Endothelial cell (in vitro differentiated cells): ENCODE measurements around the gene ZNF614. TPM values are rescaled to one million over a fixed set of nuclear protein-coding genes. Genes with fewer than 3 reads are reported as not detected.
"Not testable (repeated sequence)": the region's sequence is repeated elsewhere in the genome, so short reads cannot be mapped to it uniquely, and the experiment has no call there.

Experiments
- DNase-seq: peaks from one replicate; pipeline ENCODE4 v3.0.0; 2021; ENCODE audit warnings: low spot score
- H3K27ac Mint-ChIP-seq: one replicate; pipeline ENCODE4 v1.8.0; 2021; ENCODE audit warnings: mixed read lengths, inconsistent platforms; ENCODE audit not compliant: unreplicated experiment
- H3K27me3 Mint-ChIP-seq: one replicate; pipeline ENCODE4 v1.8.0; 2021; ENCODE audit warnings: mild to moderate bottlenecking, moderate library complexity, mixed read lengths, inconsistent platforms; ENCODE audit not compliant: unreplicated experiment
- H3K36me3 Mint-ChIP-seq: one replicate; pipeline ENCODE4 v1.8.0; 2021; ENCODE audit warnings: mild to moderate bottlenecking, low read depth, mixed read lengths, inconsistent platforms; ENCODE audit not compliant: unreplicated experiment
- H3K4me1 Mint-ChIP-seq: one replicate; pipeline ENCODE4 v1.8.0; 2021; ENCODE audit warnings: mild to moderate bottlenecking, mixed read lengths, inconsistent platforms; ENCODE audit not compliant: unreplicated experiment
- H3K4me3 Mint-ChIP-seq: one replicate; pipeline ENCODE4 v1.8.0; 2021; ENCODE audit warnings: mild to moderate bottlenecking, mixed read lengths, inconsistent platforms; ENCODE audit not compliant: unreplicated experiment
- H3K9me3 Mint-ChIP-seq: one replicate; pipeline ENCODE4 v1.8.0; 2021; ENCODE audit warnings: mixed read lengths, inconsistent platforms; ENCODE audit not compliant: unreplicated experiment
- total RNA-seq: library from RNA; stranded (reverse); fragmentation: NEBNext Ultra II Directional; extraction: Animal tissue kit (Norgen Biotek cat#: 25700); gene quantifications from one replicate; pipeline ENCODE4 v1.2.1, GENCODE V29; 2021; ENCODE audit not compliant: unreplicated experiment
- TF ChIP-seq, protein P1 (sequence below): fragments of 200-600 bp; sonication (generic); IDR thresholded peaks from one replicate; pipeline ENCODE4 v1.5.0; 2021; ENCODE audit warnings: antibody characterized with exemption; ENCODE audit not compliant: unreplicated experiment

Gene ZNF614
- total RNA-seq, 1 donor from 2014 or later: 12.1 TPM

DNA sequence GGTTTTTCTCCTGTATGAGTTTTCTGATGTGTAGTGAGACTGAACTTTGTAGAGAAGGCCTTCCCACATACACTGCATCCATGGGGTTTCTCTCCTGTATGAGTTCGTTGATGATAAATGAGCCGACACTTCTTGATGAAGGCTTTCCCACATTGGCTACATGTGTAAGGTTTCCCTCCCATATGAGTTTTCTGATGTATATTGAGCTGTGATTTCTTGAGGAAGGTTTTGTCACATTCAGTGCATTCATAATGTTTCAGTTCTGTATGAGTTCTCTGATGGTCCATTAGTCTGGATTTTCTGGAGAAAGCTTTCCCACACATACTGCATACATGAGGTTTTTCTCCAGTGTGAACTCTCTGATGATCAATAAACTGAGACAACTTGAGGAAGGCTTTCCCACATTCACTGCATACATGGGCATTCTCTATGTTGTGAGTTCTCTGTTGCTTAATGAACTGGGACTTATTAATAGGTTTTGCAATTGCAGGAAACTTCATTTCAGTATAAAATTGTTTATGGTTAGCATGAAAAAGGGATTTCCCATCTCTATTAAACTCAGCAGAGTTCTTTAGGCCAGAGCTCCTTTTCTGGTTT is 34.0 kb downstream of the ZNF614 start:
- Mint-ChIP-seq H3K9me3 (peaks cover 56% of the 10 kb centered on the region), H3K27me3 (peaks cover 3% of the 10 kb centered on the region), H3K27ac (no peak overlapping the region), H3K4me3 (peak overlapping the region; percentile 77), H3K36me3 (peaks cover 84% of the 10 kb centered on the region), H3K4me1 (no peaks in the 10 kb centered on the region)
- no peak for DNase-seq
- TF ChIP-seq, protein P1, sequence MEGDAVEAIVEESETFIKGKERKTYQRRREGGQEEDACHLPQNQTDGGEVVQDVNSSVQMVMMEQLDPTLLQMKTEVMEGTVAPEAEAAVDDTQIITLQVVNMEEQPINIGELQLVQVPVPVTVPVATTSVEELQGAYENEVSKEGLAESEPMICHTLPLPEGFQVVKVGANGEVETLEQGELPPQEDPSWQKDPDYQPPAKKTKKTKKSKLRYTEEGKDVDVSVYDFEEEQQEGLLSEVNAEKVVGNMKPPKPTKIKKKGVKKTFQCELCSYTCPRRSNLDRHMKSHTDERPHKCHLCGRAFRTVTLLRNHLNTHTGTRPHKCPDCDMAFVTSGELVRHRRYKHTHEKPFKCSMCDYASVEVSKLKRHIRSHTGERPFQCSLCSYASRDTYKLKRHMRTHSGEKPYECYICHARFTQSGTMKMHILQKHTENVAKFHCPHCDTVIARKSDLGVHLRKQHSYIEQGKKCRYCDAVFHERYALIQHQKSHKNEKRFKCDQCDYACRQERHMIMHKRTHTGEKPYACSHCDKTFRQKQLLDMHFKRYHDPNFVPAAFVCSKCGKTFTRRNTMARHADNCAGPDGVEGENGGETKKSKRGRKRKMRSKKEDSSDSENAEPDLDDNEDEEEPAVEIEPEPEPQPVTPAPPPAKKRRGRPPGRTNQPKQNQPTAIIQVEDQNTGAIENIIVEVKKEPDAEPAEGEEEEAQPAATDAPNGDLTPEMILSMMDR: no peak

GRCh38 chr19:51993422-51993821 is 34.8 kb downstream of the ZNF614 start:
- Mint-ChIP-seq H3K36me3 (peaks cover 85% of the 10 kb centered on the region), H3K4me1 (no peaks in the 10 kb centered on the region), H3K27me3 (peaks cover 3% of the 10 kb centered on the region), H3K4me3 (peak overlapping the region; percentile 77), H3K9me3 (peaks cover 61% of the 10 kb centered on the region), H3K27ac (no peak overlapping the region)
- no peak for DNase-seq
- TF ChIP-seq, protein P1: no peak

GRCh38 chr19:51986309-51987291 is 41.6 kb downstream of the ZNF614 start, which contains the start of gene ZNF350:
Gene ZNF350, minus strand, starts transcription at chr19:51986840. Its CDS starts 12,480 bp downstream, at chr19:51974360.
- H3K36me3 Mint-ChIP-seq: peaks cover 43% of the 10 kb centered on the region
- peaks cover 8% of the 10 kb centered on the region for H3K4me1 Mint-ChIP-seq

DNA sequence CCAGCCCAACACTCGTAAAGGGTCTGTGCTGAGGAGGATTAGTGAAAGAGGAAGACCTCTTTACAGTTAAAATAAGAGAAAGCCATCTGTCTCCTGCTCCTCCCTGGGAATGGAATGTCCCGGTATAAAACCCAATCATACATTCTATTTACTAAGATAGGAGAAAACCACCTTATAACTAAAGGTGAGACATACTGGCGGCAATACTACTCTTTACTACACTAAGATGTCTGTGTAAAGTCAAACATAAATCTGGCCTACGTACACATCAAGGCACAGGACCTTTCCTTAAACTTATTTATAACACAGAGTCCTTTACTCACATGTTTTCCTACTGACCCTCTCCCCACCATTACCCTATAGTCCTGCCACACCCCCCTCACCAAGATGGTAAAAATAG is 44.8 kb downstream of the ZNF614 start:
- peaks cover 14% of the 10 kb centered on the region for H3K9me3 Mint-ChIP-seq
- H3K27me3 Mint-ChIP-seq: peaks cover 3% of the 10 kb centered on the region
- no peak overlapping the region for H3K27ac Mint-ChIP-seq
- TF ChIP-seq, protein P1: no peak
- no peak for DNase-seq
- peaks cover 43% of the 10 kb centered on the region for H3K36me3 Mint-ChIP-seq
- no peak overlapping the region for H3K4me3 Mint-ChIP-seq
- H3K4me1 Mint-ChIP-seq: peaks cover 8% of the 10 kb centered on the region

More at GRCh38 chr19:51986309-51987291, 41.6 kb downstream of the ZNF614 start, which contains the start of gene ZNF350:
- Mint-ChIP-seq H3K4me3 (peak within 1 kb of the TSS; percentile 99), H3K9me3 (peaks cover 21% of the 10 kb centered on the region), H3K27me3 (peaks cover 3% of the 10 kb centered on the region), H3K27ac (peak within 1 kb of the TSS; percentile 87)
- peak; percentile 75 for DNase-seq
- TF ChIP-seq, protein P1: no peak

GRCh38 chr19:51980926-51981325 is 47.3 kb downstream of the ZNF614 start:
- H3K4me1 Mint-ChIP-seq, H3K4me3 Mint-ChIP-seq, H3K27me3 Mint-ChIP-seq, DNase-seq, H3K27ac Mint-ChIP-seq: not testable (repeated sequence)
- H3K36me3 Mint-ChIP-seq: peaks cover 50% of the 10 kb centered on the region
- peaks cover 21% of the 10 kb centered on the region for H3K9me3 Mint-ChIP-seq
